H1 (cell line): ENCODE measurements around the gene NDUFB2.

Source experiments
- CEBPB ChIP-seq: IDR thresholded peaks from 2 replicates; pipeline ENCODE4 v1.6.1; 2012; ENCODE audit warnings: low read depth, low read length
- CHD1 ChIP-seq: IDR thresholded peaks from 2 replicates; pipeline ENCODE4 v1.6.1; 2012; ENCODE audit warnings: low read depth, low read length, improper control_type of control experiment
- CTCF ChIP-seq, 3 experiments: IDR thresholded peaks; 1 replicate in 2 of 3; 2 replicates in 1 of 3; pipeline versions ENCODE4 v1.5.1 to v1.6.1; 2011; ENCODE audit warnings: low read length in 3 of 3, mild to moderate bottlenecking in 3 of 3, inconsistent platforms in 2 of 3, low read depth in 1 of 3, moderate library complexity in 1 of 3; ENCODE audit not compliant: insufficient read depth in 1 of 3; ENCODE audit errors: control extremely low read depth in 1 of 3
- EZH2 ChIP-seq: fragments of 200-600 bp; sonication (generic); IDR thresholded peaks from 2 replicates; pipeline ENCODE4 v1.7.1; 2012; ENCODE audit warnings: low read depth, mild to moderate bottlenecking, moderate library complexity, low read length, inconsistent platforms; ENCODE audit not compliant: severe bottlenecking
- HDAC2 ChIP-seq, 2 experiments: fragments of 300-600 bp in 1 of 2; sonication (generic) in 1 of 2; IDR thresholded peaks; 2 replicates each; pipeline ENCODE4 v1.6.1; 2011 to 2012; ENCODE audit warnings: low read depth in 2 of 2, low read length in 2 of 2, mild to moderate bottlenecking in 2 of 2, moderate library complexity in 2 of 2, borderline replicate concordance in 1 of 2, inconsistent platforms in 1 of 2
- MAFK ChIP-seq: IDR thresholded peaks from 2 replicates; pipeline ENCODE4 v1.6.1; 2012; ENCODE audit warnings: low read depth, mild to moderate bottlenecking, improper control_type of control experiment, low read length
- PHF8 ChIP-seq: fragments of 200-600 bp; sonication (generic); conservative IDR thresholded peaks from 2 replicates; pipeline ENCODE4 v1.7.1; 2012; ENCODE audit warnings: low read depth, mild to moderate bottlenecking, inconsistent platforms, low read length, moderate library complexity
- RAD21 ChIP-seq, 2 experiments: IDR thresholded peaks in 1 of 2; conservative IDR thresholded peaks in 1 of 2; 2 replicates each; pipeline ENCODE4 v1.6.1; 2011; ENCODE audit warnings: low read depth in 2 of 2, low read length in 2 of 2, improper control_type of control experiment in 1 of 2, inconsistent platforms in 1 of 2, mild to moderate bottlenecking in 1 of 2, moderate library complexity in 1 of 2
- RFX5 ChIP-seq: IDR thresholded peaks from 2 replicates; pipeline ENCODE4 v1.6.1; 2011; ENCODE audit warnings: low read depth, low read length, improper control_type of control experiment, borderline replicate concordance
- SAP30 ChIP-seq: fragments of 300-600 bp; sonication (generic); IDR thresholded peaks from 2 replicates; pipeline ENCODE4 v1.7.1; 2012; ENCODE audit warnings: low read length, moderate library complexity, mild to moderate bottlenecking, inconsistent platforms; ENCODE audit not compliant: insufficient read depth, insufficient replicate concordance
- TCF12 ChIP-seq: IDR thresholded peaks from 2 replicates; pipeline ENCODE4 v1.6.1; 2011; ENCODE audit warnings: low read depth, mild to moderate bottlenecking, low read length
- TEAD4 ChIP-seq: IDR thresholded peaks from 2 replicates; pipeline ENCODE4 v1.6.1; 2012; ENCODE audit warnings: low read depth, low read length, inconsistent platforms, mixed read lengths

DNA sequence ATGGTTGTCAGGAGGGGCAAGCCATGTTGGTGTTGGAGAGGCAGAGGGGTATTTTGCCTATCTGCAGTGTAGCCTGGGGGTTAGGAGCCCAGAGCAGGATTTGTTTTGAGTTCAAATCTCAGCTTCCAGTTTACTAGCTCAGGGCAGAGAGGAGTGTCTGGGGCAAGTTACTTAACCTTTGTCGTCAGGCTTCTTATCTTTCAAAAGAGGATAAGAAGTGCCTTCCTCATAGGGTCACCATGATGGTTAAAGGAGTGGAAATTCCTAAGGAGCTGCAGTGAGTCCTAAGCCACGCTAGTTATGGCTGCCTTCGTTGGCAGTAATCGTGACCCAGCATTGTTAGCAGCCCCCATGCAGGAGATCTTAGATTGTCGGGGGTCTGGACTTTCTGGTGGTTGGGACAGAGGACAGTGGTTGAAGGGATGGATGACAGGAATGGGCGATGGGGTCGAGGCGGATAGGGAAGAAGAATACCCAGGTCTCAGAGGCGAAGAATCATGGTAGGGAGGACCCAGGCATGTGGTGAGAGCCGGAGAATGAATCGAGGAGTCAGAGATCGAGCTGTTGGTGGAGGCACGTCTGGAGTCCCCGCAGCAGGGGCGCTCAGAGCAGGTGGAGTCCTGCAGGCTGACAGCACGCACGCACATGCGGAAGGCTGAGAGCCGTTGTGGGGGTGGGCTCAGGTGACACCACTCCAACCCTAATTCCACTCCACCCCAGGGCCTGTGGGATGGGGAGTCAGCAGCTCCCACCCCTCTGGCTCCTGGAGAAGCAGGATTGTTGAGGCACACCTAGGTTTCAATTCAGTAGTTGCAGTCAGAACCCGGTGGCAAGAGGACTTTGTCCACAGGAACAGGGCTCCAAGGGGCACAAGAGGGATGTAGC, 12.2 kb upstream of the NDUFB2 start:
- TF ChIP-seq TEAD4 (no peak), HDAC2 (IDR thresholded peaks at IDR 0.05; ENCODE audit: borderline replicate concordance in 1 of 2, low read depth in 2 of 2, low read length in 2 of 2) (no peak), RFX5 (no peak), CEBPB (no peak), EZH2 (no peak), MAFK (no peak), PHF8 (no peak), CTCF (IDR thresholded peaks at IDR 0.05; ENCODE audit: control extremely low read depth in 1 of 3, insufficient read depth in 1 of 3, low read depth in 1 of 3, low read length in 3 of 3) (no peak), SAP30 (no peak), TCF12 (no peak), CHD1 (no peak), RAD21 (IDR thresholded peaks at IDR 0.05 in 1 of 2, conservative IDR thresholded peaks at IDR 0.05 in 1 of 2; ENCODE audit: low read depth in 2 of 2, low read length in 2 of 2) (no peak)
